Measurements from ENCODE around the gene LIMS2.

The LIMS2 gene

DNA sequence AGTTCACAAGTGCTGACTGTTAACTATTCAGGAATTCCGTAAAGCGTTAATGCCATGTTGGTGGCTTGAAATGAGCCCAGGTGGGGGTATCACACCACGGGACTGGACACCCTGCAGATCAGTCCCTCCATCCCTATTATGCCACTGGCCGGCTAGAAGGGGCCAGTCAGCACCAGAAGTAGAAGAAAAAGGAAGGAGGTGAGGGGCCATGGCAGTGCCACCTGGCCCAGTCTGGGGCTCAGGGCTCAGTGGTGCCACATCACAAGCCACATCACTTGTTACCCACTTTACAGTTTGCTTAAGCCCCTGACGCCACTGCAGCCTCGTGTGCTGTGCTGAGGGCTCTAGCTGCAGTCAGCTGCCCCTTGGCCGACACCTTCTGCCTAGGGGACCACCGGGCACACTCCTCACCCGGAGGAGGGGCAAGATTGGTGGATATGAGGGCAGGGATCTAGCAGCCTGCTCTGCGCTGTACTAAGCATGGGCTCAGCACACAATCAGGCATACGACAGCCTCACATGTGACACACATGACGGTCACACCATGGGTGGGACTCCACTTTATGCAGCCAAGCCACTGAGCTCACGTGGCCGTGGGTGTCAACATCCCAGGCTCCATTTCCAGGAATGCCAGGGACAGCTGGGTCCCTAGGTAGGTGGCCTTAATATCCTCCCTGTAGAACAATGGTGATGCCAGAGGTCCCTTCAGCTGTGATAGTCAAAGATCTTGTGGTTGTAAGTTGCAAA, 3.6 kb downstream of the LIMS2 start:
- no peaks in the 10 kb centered on the region for H3K9me3 Mint-ChIP-seq
- H3K4me1 Mint-ChIP-seq = peaks cover 6% of the 10 kb centered on the region
- H3K27ac Mint-ChIP-seq = no peak overlapping the region
- no peaks in the 10 kb centered on the region for H3K36me3 Mint-ChIP-seq
- H3K4me3 Mint-ChIP-seq = no peak overlapping the region
- no peak for ATAC-seq
- H3K27me3 Mint-ChIP-seq = peaks cover 40% of the 10 kb centered on the region

DNA sequence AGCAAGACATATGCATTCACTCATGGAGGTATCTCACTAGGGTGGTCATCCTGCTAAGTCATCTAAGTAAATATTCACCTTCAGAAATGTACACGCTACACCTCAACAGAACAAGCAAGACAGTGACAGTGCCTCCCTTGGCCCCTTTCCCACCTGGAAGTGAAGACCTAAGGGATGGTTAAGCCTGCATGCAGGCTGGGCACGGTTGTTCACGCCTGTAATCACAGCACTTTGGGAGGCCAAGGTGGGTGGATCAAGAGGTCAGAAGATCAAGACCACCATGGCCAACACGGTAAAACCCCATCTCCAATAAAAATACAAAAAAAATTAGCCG, 4.4 kb downstream of the LIMS2 start:
- peaks cover 6% of the 10 kb centered on the region for H3K4me1 Mint-ChIP-seq
- H3K4me3 Mint-ChIP-seq = no peak overlapping the region
- no peak for ATAC-seq
- H3K27me3 Mint-ChIP-seq = peaks cover 47% of the 10 kb centered on the region
- H3K9me3 Mint-ChIP-seq = no peaks in the 10 kb centered on the region
- H3K27ac Mint-ChIP-seq = no peak overlapping the region
- H3K36me3 Mint-ChIP-seq = no peaks in the 10 kb centered on the region

DNA sequence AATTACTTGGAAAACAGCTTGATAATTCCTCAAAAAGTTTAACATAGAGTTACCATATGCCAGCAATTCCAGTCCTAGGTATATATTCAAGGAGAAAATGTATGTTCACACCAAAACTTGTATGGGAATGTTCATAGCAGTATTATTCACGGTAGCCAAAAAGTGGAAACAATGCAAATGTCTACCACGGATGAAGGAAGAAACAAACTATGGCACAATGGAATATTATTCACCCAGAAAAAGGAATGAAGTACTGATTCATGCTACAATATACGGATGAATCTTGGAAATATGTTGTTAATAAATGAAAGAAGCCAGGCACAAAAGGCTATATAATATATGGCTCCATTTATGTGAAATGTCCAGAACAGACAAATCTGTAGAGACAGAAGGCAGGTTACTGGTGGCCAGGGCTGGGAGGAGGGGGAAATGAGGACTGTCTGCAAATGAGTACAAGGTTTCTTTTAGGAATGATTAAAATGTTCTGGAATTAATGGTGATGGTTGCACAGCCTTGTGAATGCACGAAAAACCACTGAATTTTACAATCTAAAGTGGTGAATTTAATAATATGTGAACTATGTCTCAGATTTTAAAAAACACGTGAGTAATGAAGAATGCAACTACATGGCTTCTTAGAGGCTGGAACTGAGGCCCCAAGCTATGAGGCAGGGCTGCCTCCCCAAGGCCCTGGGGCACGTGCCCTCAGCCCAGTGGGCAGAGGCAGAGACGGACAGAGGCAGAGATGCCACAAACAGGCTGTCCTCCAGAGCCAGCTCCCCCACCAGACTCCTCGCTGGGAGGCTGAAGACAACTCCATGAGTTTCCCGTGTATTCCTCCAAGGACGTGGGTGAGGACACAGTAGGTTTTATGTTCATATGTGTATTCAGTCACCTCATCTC, 5.0 kb downstream of the LIMS2 start:
- H3K27ac Mint-ChIP-seq = no peak overlapping the region
- H3K4me3 Mint-ChIP-seq = no peak overlapping the region
- no peaks in the 10 kb centered on the region for H3K9me3 Mint-ChIP-seq
- no peak for ATAC-seq
- no peaks in the 10 kb centered on the region for H3K36me3 Mint-ChIP-seq
- H3K27me3 Mint-ChIP-seq = peaks cover 54% of the 10 kb centered on the region
- peaks cover 6% of the 10 kb centered on the region for H3K4me1 Mint-ChIP-seq

DNA sequence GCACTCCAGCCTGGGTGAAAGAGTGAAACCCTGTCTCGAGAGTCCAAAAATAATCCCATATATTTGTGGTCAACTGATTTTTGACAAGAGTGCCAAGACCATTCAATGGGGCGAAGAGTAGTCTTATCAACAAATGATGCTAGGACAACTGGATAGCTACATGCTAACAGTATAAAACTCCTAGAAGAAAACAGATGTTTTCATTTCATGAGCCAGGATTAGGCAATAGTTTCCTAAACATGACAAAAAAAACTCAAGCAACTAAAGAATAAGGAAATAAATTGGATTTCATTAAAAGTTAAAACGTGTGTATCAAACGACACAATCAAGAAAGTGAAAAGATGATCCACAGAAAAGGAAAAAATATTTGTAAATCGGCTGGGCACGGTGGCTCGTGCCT, 6.3 kb downstream of the LIMS2 start:
- H3K4me3 Mint-ChIP-seq = no peak overlapping the region
- H3K4me1 Mint-ChIP-seq = peaks cover under 1% of the 10 kb centered on the region
- no peak overlapping the region for H3K27ac Mint-ChIP-seq
- peaks cover 57% of the 10 kb centered on the region for H3K27me3 Mint-ChIP-seq
- no peak for ATAC-seq
- no peaks in the 10 kb centered on the region for H3K9me3 Mint-ChIP-seq
- H3K36me3 Mint-ChIP-seq = no peaks in the 10 kb centered on the region

DNA sequence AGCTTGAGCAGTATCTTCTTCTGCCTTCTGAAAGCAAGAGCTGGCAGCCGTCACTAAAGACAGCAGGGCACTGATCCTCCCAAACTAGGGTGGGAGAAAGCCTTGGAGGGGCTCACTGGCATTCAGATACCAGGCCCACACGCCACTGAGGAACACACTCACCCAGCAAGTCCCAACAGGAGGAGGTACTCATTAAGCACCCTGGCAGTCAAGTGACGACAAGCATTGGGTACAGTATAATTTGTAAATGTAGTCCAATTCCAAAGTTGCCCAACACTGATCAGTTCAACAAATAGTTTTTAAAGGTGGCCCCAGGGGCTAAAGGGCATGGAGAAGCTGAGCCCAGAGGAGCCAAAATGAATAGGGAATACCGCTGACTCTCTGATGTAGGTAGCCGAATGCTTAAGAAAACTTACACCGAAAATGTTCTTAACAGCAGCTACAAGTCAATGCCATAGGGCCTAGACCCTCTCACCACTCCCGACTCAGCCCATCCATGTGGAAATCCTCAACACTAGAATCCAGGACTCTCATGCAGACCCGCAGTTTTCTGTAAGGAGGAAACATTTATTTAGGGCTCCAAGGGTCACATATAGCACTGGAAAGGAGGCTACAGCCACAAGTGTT, 9.9 kb downstream of the LIMS2 start:
- H3K4me1 Mint-ChIP-seq = peaks cover 5% of the 10 kb centered on the region
- no peaks in the 10 kb centered on the region for H3K9me3 Mint-ChIP-seq
- ATAC-seq = no peak
- no peaks in the 10 kb centered on the region for H3K36me3 Mint-ChIP-seq
- no peak overlapping the region for H3K27ac Mint-ChIP-seq
- peaks cover 54% of the 10 kb centered on the region for H3K27me3 Mint-ChIP-seq
- H3K4me3 Mint-ChIP-seq = no peak overlapping the region

DNA sequence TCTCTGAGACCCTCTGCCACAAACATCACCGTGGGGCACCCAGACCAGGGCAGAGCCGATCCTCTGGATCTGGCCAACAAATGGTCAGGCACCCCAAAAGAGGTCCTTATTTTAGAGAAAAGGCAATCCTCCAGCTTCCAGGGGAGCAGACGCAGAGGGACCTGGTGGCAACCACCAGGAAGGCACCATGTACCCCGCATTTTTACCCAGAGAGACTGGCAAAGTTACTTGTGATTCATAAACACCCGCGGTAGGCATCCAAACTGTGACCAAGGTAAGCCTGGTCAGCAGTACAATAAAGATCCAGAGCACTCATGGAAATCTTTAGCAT, 10.5 kb downstream of the LIMS2 start:
- no peaks in the 10 kb centered on the region for H3K36me3 Mint-ChIP-seq
- H3K4me3 Mint-ChIP-seq = no peak overlapping the region
- H3K4me1 Mint-ChIP-seq = peaks cover 8% of the 10 kb centered on the region
- no peaks in the 10 kb centered on the region for H3K9me3 Mint-ChIP-seq
- no peak for ATAC-seq
- H3K27ac Mint-ChIP-seq = no peak overlapping the region
- H3K27me3 Mint-ChIP-seq = peaks cover 54% of the 10 kb centered on the region

DNA sequence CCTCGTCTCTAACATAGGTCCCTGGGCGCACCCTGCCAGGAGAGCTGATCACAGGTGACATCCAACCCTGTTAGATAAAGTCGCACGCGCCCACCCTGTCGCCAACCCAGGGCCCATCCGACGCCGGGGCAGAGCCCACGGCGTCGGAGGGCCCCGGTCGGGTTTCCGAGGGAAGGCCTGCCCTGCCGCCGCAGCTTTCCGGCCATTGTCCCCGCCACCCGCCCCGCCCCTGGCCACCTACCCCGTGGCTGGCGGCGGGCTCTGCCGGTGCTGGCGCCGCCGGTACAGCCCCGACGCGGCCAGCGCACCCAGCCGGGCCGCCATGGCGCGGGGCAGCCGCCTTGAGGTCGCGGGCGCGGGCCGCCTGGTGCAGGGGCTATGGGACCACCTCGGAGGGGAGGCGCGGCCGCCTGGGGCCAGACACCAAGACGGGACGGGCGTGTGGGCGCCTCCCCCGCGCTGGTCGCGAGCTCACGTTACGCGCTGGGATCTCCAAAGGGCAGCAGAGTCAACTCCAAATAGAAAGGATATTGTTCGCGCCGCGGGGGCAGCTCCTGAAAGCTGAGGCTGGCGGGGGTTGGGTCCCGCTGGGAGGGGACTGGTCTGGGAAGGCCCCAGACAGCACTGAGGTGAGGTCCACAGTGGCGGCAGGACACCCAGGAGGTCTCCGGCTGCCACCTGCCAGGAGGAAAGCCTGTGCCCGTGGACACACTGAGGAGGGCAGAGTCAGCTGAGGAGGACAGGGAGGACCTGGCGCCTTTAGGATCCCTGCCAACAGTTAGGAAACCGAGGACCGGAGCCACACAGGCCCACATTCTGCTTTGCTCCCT, 11.1 kb downstream of the LIMS2 start:
- Mint-ChIP-seq H3K27me3 (peaks cover 54% of the 10 kb centered on the region), H3K36me3 (no peaks in the 10 kb centered on the region), H3K4me3 (no peak overlapping the region), H3K9me3 (no peaks in the 10 kb centered on the region), H3K4me1 (peaks cover 12% of the 10 kb centered on the region), H3K27ac (no peak overlapping the region)
- peak; percentile 46 for ATAC-seq

DNA sequence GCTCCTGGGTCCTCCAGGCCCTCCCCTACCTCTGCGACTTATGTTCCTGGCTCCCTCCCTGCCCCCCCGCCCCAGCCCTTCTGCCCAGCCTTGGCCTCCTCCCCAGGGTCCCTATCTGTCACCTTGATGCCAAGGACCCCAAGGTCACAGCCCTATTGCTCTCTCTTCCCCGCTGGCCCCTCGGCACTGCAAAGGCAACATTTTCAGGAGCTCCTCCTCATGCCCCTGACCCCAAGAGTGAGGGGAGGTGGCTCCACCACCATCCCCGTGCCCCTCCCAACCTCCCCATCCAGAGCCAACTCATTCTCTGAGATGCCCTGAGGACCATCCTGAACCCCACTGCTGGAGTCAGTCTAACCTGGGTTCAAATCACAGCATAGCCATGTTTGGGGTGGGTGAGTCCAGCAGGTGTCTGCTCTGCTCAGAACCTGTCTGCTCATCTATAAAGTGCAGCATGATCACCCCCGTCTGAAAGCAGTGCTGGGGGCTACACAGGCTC, 11.7 kb downstream of the LIMS2 start:
- H3K27me3 Mint-ChIP-seq = peaks cover 54% of the 10 kb centered on the region
- H3K9me3 Mint-ChIP-seq = no peaks in the 10 kb centered on the region
- no peak overlapping the region for H3K27ac Mint-ChIP-seq
- no peak for ATAC-seq
- H3K36me3 Mint-ChIP-seq = no peaks in the 10 kb centered on the region
- H3K4me3 Mint-ChIP-seq = no peak overlapping the region
- peaks cover 12% of the 10 kb centered on the region for H3K4me1 Mint-ChIP-seq

DNA sequence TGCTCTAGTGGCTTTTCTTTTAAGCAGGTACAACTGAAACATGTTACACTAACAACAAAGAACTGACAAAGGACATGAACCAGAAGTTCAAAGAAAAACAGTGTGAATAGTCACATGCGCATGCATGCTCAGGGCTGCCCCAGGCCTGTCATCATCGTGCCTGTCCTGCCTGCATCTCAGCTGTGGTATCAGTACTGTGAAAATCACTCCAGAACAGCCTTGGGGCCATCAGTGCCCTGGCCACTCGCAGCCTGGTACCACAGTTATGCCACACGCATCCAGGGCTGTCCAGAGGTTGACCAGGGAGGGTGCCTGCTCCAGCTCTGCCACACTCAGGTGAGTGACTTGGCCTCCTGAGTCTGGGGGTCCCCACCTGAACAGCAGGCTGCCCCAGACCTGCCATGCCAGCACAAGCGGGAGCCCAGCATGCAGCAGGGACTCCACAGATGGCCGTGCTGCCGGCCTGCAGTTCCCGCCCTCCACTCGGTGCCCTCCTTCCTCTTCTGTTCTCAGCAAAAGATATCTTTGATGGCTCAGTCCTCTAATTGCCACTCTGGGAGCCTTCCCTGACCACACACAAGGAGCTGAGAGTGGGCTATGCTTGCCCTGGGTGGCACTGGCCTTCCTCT, 12.3 kb downstream of the LIMS2 start:
- H3K9me3 Mint-ChIP-seq = no peaks in the 10 kb centered on the region
- ATAC-seq = no peak
- H3K4me1 Mint-ChIP-seq = peaks cover 12% of the 10 kb centered on the region
- no peak overlapping the region for H3K4me3 Mint-ChIP-seq
- H3K27me3 Mint-ChIP-seq = peaks cover 54% of the 10 kb centered on the region
- no peaks in the 10 kb centered on the region for H3K36me3 Mint-ChIP-seq
- H3K27ac Mint-ChIP-seq = no peak overlapping the region

DNA sequence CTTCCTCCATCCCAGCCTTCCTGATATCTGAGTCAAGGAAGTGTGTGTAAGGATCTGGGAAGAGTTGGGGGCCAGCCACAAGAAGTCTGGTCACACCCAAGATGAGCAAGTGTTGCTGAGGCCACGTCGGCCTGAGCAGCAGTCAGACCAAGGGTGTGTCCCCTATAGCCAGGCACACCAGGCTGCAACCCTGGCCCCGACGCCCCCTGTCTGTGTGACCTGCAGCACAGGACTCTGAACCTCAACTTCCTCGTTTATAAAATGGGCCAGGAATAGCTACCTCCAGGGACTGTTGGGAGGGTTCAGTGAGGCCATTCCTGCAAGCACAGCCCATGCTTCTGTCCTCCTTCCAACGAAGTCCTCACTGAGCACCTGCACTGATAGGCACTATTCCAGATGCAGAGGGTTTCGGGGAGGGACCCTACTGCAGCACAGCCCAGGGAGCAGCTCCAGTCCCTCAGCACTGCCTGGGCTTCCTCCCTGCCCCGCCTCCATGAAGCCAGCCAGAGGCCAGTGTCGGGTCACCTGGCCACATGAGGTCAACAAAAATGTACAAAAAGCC, 13.3 kb downstream of the LIMS2 start:
- ATAC-seq = no peak
- peaks cover 13% of the 10 kb centered on the region for H3K4me1 Mint-ChIP-seq
- no peaks in the 10 kb centered on the region for H3K36me3 Mint-ChIP-seq
- no peak overlapping the region for H3K27ac Mint-ChIP-seq
- no peak overlapping the region for H3K4me3 Mint-ChIP-seq
- peaks cover 58% of the 10 kb centered on the region for H3K27me3 Mint-ChIP-seq
- H3K9me3 Mint-ChIP-seq = no peaks in the 10 kb centered on the region

DNA sequence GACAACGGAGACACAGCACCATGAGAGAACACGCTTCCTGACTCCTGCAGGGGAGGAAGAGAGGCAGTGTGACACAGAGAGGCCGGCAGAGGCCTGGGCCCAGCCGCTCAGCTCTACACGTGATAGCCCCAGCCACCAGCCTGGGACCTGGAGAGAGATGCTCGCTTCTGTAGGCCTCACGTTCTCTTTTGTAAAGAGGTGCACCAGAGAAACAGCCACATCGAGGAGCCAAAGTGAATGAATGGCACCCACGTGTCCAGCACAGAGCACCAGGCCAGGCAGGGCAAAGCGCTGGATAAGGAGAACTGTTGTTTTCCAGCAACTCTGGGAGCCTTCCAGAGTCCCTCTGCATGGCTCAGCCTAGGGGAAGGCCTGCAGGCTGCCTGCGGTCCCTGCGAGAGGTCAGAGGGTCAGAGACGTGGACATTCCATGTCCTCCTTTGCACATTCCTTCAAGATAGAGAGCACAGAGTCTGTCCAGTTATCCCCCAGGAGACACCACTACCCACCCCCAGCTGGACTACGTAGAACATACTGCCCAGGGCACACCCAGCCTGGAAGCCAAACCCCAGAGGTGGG, 14.2 kb downstream of the LIMS2 start:
- Mint-ChIP-seq H3K27ac (no peak overlapping the region), H3K4me1 (peaks cover 18% of the 10 kb centered on the region), H3K9me3 (no peaks in the 10 kb centered on the region), H3K36me3 (no peaks in the 10 kb centered on the region), H3K4me3 (no peak overlapping the region), H3K27me3 (peaks cover 56% of the 10 kb centered on the region)
- ATAC-seq = no peak

DNA sequence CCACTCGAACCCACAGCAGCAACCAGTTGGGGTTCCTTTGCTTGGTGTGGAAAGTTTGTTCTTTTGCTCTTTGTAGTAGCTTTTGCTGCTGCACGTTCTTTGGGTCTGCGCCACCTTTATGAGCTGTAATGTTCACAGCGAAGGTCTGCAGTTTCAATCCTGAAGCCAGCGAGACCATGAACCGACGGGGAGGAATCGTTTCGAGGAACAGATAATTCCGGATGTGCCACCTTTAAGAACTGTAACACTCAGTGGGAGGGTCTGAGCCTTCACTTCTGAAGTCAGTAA, 15.1 kb downstream of the LIMS2 start:
- Mint-ChIP-seq H3K4me3 (no peak overlapping the region), H3K27ac (no peak overlapping the region), H3K4me1 (peaks cover 18% of the 10 kb centered on the region), H3K27me3 (peaks cover 47% of the 10 kb centered on the region), H3K36me3 (no peaks in the 10 kb centered on the region), H3K9me3 (no peaks in the 10 kb centered on the region)
- no peak for ATAC-seq

DNA sequence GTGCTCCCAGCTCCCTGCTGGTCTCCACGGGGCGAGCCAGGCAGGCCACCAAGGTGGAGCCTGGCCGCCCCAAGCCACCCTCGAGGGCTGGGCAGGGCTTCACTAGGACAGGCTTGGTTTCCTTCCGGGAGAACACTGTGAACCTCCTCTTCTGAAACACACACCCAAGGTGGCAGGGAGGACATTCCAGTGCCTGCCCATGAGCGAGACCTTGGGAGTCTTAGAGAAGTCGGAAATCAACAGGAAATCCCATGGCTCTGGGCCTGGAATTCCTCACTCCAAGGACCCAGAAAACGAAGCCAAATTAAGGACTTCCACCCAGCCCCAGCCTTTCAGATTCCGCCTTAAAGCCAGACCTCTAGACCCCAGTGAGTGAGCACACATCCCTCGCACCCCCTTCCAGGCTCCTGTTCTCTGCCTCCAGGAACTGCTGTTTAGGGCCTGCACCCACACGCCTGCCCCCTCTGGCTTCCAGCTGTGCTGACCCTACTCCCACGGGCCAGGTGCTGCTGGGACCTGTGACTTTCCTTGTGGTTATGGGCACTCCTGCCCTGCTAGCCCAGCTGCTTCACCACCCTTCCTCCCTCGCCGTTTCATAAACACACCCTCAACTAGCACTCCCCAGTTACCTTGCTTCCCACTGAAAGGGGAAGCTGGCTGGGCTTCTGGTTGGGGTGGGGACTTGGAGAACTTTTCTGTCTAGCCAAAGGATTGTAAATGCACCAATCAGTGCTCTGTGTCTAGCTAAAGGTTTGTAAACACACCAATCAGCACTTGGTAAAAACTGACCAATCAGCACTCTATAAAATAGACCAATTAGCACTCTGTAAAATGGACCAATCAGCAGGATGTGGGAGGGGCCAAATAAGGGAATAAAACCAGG, 15.7 kb downstream of the LIMS2 start:
- Mint-ChIP-seq H3K4me1 (peaks cover 18% of the 10 kb centered on the region), H3K27ac (no peak overlapping the region), H3K36me3 (no peaks in the 10 kb centered on the region), H3K27me3 (peaks cover 41% of the 10 kb centered on the region), H3K9me3 (no peaks in the 10 kb centered on the region), H3K4me3 (no peak overlapping the region)
- ATAC-seq = peak; percentile 35

Measured in stimulated activated memory B cell treated with anti-CD40 and anti-IgM and Interleukin-4, amounts not matched to agents 10 μg/mL and 1 μg/mL and 100 μg/mL, for 72 hours (primary cell).